Caki2 (cell line): ENCODE results near the gene RGS6. TPM values are rescaled to one million over a fixed set of nuclear protein-coding genes. Genes with fewer than 3 reads are reported as not detected.

Experiments used
- DNase-seq: peaks from one replicate; pipeline ENCODE4 v3.0.0-alpha.2; 2015; ENCODE audit warnings: low read depth
- in situ Hi-C: cut with HindIII; loops from 2 replicates; pipeline ENCODE4 v1.10.0; 2016; ENCODE audit warnings: low sequenced_read_pairs, low pct_unique_long_range_greater_than_20kb, mixed read lengths
- total RNA-seq: library from RNA; depleted of rRNA; stranded (reverse); fragments of >200 nt; shearing (Covaris generic); gene quantifications from 2 replicates; pipeline ENCODE4 v1.2.3, GENCODE V29; 2014; ENCODE audit warnings: low replicate concordance

RGS6 gene
- total RNA-seq, 1 experiment from 2014 or later, result not detected

DNA sequence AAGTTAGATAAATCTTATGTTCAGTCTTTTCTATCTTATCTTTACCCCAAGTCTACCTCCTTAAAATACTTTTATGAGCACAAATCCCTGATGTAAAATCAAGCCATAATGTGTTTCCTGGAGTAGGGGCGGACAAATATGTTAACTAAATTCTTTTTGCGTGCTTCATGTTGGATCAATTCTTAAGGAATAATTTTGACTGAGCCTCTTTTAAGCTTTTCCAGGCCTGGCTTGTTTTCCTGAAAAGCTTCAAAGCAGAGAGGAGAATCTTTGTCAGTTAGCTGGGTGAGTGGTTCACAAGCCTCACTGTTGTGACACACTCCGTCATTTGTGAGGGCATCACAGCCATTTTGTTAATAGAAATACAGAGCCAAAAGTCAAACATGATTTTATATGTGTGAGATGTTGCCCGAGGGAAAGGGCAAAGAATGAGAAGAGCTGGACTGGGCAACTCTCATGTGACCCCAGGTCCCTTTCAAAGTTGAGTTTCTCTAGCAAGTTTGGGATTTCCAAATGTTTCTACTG, 468.9 kb downstream of the RGS6 start:
- DNase-seq, result no peak
- in situ Hi-C loops, result no loop called here

DNA sequence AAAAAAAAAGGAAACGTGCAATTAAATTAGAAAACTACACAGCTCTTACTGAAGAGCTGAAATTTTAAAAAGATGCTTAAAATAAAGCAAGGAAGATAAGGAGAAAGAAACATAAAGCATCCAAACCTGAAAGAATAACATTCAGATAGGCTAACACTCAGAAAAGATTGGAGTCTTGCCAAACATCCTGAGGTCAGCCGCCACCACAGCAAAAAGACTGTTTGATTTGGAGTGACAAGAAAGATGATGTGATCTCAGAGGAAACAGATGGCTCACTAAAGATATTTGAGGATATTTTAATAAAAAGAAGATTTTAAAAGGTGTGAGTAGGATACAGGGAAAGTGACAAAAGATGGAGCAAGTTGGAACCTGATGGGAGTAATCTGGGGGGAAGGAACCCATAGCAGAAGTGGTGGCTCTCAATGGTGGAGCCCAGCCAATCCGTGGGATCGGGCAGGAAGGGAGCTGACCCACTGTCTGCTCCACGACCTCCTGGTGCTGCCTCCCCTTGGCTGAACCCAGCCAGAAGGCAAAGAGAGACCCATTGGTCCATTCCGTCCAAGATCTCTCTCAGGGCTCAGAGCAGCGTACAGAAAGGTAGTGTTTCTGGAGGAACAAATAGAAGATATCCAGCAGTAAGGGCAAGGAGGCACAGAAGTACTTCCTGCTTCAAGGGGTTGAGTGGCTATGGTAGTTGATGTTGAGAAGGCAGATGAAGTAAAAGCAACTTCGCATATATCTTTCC, 469.6 kb downstream of the RGS6 start:
- no peak for DNase-seq
- in situ Hi-C loops, result no loop called here

DNA sequence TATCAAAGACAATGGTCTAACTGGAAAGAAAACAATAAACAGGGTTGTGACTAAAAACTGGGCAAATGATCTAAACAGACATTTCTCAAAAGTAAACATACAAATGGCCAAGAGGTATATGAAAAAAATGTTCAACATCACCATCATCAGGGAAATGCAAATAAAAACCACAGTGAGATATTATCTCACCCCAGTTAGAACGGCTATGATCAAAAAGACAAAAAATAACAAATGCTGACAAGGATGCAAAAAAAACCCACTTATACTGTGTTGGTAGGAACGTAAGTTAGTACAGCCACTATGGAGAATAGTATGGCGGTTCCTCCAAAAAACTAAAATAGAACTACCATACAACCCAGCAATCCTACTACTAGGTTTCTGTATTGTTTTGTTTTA, 470.1 kb downstream of the RGS6 start:
- in situ Hi-C loops, result no loop called here
- no peak for DNase-seq

DNA sequence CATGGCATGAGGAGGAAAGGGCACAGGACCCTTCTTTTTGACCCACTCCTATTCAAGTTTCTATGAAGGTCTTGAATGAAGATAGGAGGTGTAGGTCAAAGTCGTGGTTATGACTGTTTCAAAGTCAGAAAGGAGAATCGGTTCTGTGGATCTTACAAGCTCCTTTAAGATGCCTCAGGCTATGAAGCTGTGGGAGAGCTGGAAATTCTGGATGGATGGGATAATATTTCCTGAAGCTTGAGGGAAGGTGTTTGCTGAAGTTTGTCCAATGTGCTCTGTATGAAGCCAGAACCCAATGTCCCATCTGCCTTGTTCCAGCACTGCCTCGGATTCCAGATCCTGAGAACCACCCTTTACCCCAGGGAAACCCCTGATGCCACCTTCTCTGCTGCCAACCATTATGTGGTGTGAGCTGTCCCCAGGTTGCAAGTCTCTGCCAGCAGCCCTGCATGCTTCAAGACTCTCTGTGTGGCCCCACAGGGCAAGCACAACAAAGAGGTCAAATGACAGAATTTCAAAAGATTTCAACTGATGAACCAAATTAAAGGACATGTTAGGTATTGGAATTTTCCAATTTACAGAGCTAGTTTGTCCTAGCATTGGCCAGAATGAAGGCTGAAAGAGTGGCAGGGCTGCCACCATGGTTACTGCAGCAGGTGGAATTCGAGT, 472.0 kb downstream of the RGS6 start:
- in situ Hi-C loops, result no loop called here
- no peak for DNase-seq

DNA sequence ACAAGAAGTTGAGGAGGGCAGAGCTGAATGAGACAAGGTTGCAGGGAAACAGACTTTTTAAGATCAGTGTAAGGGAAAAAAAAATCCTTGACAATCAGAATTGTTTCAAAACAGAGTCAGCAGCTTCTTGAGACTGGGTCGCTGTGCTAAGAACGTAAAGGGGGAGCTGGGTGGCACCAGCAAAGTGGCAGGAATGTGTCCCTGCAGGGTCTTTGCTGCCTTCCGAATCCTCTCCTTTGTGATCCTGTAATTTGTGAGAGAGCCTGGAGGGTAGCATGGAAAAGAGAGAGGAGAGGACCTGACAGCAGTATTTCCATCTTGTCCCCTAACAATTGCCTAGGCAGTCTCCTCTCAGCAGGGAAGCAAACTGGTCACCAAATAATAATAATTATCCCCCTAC, 472.8 kb downstream of the RGS6 start:
- no peak for DNase-seq
- in situ Hi-C loops, result no loop called here

DNA sequence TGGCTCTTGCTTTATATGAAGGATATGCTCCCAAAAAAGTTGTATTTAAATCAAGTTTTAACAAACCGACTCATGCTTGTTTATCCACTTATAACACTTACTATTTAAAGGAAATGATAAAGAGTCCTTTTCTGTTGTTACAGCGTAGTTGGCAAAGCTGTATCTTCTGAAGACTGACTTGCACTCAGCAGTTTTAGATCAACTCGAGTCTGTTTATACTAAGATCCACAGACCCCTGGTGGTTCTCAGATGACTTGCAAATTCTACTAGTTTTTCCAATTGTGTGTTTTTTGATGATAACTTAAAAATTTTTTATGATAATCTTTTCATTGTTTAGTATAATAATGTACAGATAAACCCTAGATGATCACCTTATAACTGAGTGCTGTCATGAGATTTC, 475.8 kb downstream of the RGS6 start:
- in situ Hi-C loops, result no loop called here
- no peak for DNase-seq

DNA sequence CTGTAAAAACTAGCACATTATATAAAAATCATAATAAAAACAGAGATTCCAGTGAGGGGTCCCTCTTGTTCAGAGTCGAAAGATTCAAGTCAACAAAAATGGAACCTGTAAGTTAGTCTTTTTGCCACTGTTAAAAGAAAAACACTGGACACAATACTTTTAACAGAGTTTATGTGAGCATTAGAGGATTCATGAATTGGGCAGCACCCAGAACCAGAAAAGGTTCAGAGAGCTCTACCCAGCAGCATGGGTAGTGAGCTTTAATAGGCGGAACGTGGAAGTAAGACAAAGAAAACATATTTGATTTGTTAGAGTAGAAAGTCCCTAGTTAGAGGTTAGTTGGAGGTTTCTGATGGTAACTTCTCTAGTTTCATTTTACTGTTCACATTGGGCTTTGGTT, 476.8 kb downstream of the RGS6 start:
- no peak for DNase-seq
- in situ Hi-C loops, result no loop called here

DNA sequence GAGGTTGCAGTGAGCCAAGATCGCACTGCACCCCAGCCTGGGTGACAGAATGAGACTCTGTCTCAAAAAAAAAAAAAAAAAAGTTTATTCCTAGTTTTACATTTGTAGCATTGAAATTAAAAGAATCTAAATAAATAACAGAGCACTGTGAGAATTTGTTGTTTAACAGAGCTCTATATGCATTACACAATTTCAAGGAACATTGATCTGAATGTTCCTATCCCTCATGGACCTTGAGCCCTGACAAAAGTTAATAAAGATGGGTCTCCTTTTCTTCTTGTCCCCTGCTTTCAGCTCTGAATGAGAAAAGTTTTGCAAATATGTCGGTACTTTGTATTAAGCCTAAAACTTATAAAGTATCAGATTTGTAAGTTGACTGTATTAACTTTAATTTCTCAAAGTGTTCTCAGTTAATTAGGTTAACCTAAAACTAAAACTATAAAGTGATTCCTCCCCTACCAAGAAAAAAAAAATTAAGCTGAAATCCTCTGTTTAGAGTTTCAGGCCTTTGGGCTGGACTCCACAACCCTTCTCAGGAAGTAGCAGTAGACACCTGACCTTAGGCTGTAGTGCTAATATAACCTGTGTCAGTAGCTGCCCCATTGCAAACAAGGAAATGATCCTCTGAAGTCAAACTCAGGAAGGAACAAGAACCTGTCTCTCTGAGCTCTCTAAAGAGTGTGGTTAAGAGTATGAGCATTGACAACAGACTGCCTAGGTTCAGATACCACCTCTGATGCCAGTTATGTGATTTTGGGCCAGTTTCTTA, 484.0 kb downstream of the RGS6 start:
- DNase-seq, result no peak
- in situ Hi-C loops, result no loop called here

DNA sequence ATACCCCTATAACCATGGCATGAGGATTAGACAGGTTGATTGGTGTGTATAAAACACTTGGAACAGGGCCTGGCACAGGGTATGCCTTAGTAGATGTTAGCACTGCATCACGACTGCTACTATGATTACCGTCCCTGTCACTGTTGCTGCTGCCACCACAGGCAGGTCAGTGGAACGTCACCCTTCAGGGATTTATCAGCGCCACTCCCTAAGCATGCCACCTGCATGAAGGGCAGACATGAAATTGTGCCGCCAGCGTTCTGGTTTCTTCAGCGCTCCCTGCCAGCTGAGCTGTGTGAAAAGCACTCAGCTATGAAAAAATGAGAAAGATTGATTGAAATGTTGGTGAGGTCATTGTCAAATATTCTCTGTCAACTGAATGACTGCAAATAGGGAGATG, 484.7 kb downstream of the RGS6 start:
- in situ Hi-C loops, result no loop called here
- no peak for DNase-seq

DNA sequence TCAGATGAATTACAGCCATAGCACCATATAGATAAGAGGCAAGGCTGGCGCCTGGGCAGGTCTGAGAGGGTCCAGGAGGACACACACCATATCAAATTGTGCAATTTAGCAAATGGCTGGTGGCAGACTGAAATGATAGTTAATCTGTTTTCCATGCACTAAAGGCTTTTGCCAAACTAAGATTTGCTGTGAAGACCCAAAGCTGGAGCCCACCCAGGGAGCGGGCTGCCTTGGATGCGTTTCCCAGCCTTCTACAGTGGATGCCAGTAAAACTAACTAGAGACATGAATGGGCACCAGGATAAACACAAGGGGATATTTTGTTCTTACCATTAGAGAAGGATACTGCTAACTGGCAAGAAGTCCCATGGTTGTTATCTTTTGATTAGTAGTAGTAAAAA, 486.6 kb downstream of the RGS6 start:
- no peak for DNase-seq
- in situ Hi-C loops, result no loop called here

DNA sequence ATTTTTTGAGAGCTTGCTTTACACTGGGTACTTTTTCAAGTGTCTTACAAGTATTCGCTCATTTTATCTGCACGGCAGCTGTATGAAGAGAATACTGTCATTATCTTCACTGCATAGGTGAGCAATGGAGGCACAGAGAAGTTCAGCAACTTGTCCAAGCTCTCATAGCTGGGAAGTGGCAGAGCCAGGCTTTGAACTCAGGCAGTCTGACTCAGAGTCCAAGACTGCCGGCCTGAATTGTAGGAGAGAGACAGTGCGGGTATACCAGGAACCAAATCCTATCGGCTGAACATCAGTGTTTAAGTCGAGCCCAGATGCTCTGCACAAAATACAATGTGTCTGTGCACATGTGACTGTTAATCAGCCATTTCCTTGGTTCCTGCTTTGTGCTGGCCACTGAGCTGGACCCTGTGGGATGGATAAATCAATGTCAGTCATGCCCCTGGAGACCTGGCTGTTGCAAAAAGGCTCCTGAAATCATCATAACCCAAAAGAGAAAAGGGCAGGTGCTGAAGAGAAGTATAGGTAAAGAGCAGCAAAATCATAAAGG, 487.1 kb downstream of the RGS6 start:
- in situ Hi-C loops, result no loop called here

DNA sequence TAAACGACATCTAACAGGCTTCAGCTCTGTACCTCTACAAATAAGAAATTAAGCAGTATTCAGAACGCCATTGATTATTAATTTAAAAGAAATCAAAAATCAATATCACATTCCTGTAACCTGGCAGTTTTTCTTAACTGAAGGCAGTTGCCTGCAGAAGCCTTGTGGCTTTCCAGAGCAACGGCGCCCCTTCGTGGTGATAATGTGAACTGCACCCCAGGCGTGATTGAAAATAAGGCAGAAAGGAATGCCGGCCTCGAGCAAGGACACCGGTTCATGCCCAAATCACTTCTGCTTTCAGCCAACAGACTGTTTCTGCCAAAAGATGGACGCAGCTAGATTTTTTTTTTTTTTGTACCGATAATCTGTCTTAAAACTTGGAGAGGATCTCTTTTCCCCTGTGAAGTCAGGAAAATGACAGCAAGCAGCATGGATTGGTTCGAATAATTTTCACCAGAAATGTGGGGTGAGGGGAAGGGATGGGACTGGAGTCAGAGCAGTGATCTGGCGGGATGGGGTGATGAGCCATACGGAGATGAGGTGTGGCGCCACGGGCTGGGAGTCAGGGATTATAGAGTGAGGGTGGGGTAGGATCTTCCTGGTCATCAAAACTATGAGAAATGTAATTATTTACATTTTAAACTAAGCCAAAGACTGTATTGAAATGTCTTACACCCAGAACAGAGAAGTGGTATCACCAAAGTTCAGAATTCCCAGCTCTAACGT, 488.7 kb downstream of the RGS6 start:
- peak; percentile 20 for DNase-seq
- in situ Hi-C loops, result no loop called here

More for the DNA sequence above, 487.1 kb downstream of the RGS6 start:
- DNase-seq, result no peak

DNA sequence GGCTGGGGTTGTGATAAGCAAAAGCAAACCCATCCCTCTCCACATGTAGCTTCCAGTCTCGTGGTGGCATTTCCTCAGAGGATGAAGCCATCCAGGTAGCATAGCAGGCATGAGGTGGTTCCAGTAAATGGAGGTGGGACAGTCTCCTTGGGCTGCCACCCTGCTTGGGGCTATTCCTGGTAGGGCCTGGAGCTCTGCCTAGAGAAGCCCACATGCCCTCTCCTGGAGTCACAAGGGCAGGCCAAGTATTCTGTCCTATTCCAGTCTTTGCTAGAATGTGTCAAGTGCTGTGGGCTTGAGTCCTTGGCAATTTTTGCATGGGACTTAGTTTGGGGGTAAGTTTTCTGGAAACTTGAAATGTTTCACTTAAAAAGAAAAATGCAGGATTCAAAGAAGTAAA, 491.7 kb downstream of the RGS6 start:
- in situ Hi-C loops, result no loop called here
- DNase-seq, result no peak

DNA sequence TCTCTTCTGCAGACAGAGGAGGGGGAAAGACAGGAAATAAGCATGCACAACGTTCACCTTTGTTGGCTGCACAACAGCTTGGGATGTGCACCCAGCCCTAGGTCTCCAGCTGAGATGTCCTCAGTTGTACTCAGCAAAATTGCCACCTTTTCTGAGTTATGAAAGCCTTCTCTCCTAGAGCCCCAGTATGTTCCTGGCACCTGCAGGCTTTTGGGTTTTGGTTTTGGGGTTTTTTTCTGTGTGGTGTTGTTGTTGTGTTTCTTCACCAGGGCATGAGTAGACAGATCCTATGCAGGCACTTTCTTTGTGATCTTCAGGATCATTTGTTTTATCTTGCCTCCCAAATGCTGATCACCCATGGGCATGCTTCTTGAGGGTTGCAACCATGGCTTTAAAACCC, 498.2 kb downstream of the RGS6 start:
- no peak for DNase-seq
- in situ Hi-C loops, result no loop called here

DNA sequence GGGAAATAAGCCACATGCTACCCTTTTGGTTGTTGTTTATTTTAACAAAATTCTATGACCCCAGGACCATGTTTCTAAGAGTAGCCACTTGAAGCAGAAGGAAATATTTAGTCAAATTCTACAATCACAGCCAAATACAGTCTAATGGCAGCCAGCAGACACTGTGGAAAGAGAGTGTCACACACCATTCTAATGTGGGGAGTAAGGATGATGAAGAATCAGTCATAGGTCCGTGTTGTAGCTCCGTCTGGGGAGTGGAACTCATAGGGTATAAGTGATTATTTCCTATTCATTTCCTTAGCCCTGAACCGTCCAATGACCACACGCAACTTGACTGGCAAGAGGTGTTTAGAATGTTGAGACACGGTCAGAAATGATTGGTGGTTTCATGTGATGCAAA, 500.5 kb downstream of the RGS6 start:
- in situ Hi-C loops, result no loop called here

DNA sequence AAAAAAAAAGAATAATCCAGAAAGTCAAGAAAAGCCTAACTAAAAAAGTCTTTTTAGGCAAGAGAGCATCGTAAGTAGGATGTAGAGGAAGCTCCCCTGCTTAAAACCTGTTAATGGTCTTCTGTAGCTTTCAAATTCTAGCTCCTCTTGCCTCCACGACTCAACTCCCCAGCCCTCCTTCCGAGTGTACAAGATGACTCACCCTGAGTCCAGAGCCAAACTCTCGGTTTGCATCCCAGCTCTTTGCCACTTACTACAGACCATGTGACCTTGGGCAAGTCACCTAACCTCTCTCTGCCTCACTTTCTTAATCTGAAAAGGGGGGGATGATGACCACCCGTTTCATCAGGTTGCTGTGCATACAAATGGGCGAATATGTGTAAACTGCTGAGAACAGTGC, 501.3 kb downstream of the RGS6 start:
- DNase-seq, result no peak
- in situ Hi-C loops, result no loop called here

More for the DNA sequence above, 500.5 kb downstream of the RGS6 start:
- no peak for DNase-seq

DNA sequence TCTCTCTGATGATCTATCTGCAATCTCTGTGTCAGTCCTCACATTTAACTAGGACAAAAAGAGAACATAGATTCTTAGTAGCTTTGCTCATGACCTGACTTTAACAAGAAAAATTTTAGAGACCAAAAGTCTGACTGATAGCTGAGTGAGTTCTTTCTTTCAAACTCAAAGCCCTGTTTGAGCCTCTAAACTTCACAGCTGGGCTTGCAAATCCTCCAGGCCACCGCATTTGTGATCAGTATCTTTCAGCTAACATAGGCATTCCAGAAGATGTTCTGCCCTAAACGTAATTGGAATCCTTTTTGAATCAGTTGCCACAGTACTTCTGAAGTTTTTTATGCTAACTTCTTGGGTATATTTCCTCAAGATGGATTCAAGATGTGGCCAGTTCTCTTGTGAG, 502.6 kb downstream of the RGS6 start:
- in situ Hi-C loops, result no loop called here
- DNase-seq, result no peak

DNA sequence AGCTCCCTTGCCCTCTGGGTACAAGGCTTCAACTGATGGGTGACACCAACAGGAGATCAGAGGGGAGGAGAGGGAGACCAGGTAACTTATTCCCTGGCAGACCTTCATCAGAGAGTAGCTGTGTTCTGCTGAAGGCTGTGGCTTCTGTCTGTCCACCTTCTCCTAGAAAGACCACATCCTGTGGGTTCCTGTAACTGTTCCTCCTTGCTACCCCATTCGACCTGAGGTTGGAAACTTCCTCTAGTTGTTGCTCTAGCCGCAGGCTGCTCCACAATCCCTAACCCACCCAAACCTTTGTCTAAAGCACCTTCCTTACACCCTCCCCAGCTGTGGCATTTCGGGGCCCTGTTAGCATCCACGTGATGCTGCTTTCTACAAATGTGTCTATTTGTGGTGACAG, 507.5 kb downstream of the RGS6 start:
- in situ Hi-C loops, result no loop called here
- DNase-seq, result no peak
